ENCODE results near the gene IGSF6.

- TF ChIP-seq ZBTB21 (tag by site-specific recombination; IDR thresholded peaks at IDR 0.05) (no peak), CTCF (tag by site-specific recombination; IDR thresholded peaks at IDR 0.05) (no peak), ZNF121 (tag by site-specific recombination; IDR thresholded peaks at IDR 0.05) (no peak), YY1 (tag by site-specific recombination; IDR thresholded peaks at IDR 0.05) (no peak), YY2 (tag by site-specific recombination; IDR thresholded peaks at IDR 0.05) (no peak), EGR2 (tag by site-specific recombination; IDR thresholded peaks at IDR 0.05; ENCODE audit: low read depth) (no peak), ZBTB1 (tag by site-specific recombination; IDR thresholded peaks at IDR 0.05) (no peak), ZNF146 (tag by site-specific recombination; IDR thresholded peaks at IDR 0.05) (no peak), ZNF362 (tag by site-specific recombination; IDR thresholded peaks at IDR 0.05) (no peak), ZNF513 (tag by site-specific recombination; IDR thresholded peaks at IDR 0.05) (no peak), GLI4 (tag by site-specific recombination; IDR thresholded peaks at IDR 0.05) (no peak), ZSCAN18 (tag by site-specific recombination; IDR thresholded peaks at IDR 0.05) (no peak), ZNF629 (tag by site-specific recombination; IDR thresholded peaks at IDR 0.05) (no peak), ZNF561 (tag by site-specific recombination; IDR thresholded peaks at IDR 0.05; ENCODE audit: borderline replicate concordance) (no peak)
Observed at GRCh38 chr16:21590287-21590686, 62.1 kb downstream of the IGSF6 start.

All from HEK293 (cell line).